Measurements from ENCODE around the gene MRPS23.

- peak; percentile 24 for TF ChIP-seq POLR2A (IDR thresholded peaks at IDR 0.05)
- no peak for TF ChIP-seq CTCF (IDR thresholded peaks at IDR 0.05)
- no peak for TF ChIP-seq POLR2AphosphoS5 (IDR thresholded peaks at IDR 0.05)
- TF ChIP-seq EP300 (IDR thresholded peaks at IDR 0.05; ENCODE audit: low read depth) = no peak
These were observed 11.4 kb upstream of the MRPS23 start for GRCh38 chr17:57861000-57861789.

Measured in transverse colon (tissue), 4 donors.